Chondrocyte (in vitro differentiated cells): ENCODE data around the gene PCDH17. TPM values are rescaled to one million over a fixed set of nuclear protein-coding genes. Genes with fewer than 3 reads are reported as not detected.

ENCODE experiments used
- DNase-seq: peaks from one replicate; pipeline ENCODE4 v3.0.0; 2021; ENCODE audit warnings: mixed read lengths, low spot score
- H3K27ac Mint-ChIP-seq: one replicate; pipeline ENCODE4 v1.8.0; 2021; ENCODE audit warnings: mild to moderate bottlenecking, moderate library complexity, mixed read lengths; ENCODE audit not compliant: unreplicated experiment
- H3K27me3 Mint-ChIP-seq: 2 replicates; pipeline ENCODE4 v1.8.0; 2021; ENCODE audit warnings: low read depth, mixed read lengths
- H3K36me3 Mint-ChIP-seq: 2 replicates; pipeline ENCODE4 v1.8.0; 2021; ENCODE audit warnings: low read depth, mixed read lengths
- H3K4me1 Mint-ChIP-seq: 2 replicates; pipeline ENCODE4 v1.8.0; 2021; ENCODE audit warnings: low read depth, mild to moderate bottlenecking, mixed read lengths
- H3K4me3 Mint-ChIP-seq: one replicate; pipeline ENCODE4 v1.8.0; 2021; ENCODE audit warnings: mild to moderate bottlenecking, moderate library complexity, mixed read lengths; ENCODE audit not compliant: unreplicated experiment
- H3K9me3 Mint-ChIP-seq: 2 replicates; pipeline ENCODE4 v1.8.0; 2021; ENCODE audit warnings: low read depth, mixed read lengths
- total RNA-seq: library from RNA; stranded (reverse); gene quantifications from 3 replicates; pipeline ENCODE4 v1.2.1, GENCODE V29; 2021
- TF ChIP-seq, protein P1 (sequence below): fragments of 200-600 bp; sonication (generic); IDR thresholded peaks from 2 replicates; pipeline ENCODE4 v1.5.0; 2021; ENCODE audit warnings: antibody characterized with exemption, mild to moderate bottlenecking, moderate library complexity

PCDH17 gene
- total RNA-seq, 1 donor from 2014 or later = 0.32 TPM

DNA sequence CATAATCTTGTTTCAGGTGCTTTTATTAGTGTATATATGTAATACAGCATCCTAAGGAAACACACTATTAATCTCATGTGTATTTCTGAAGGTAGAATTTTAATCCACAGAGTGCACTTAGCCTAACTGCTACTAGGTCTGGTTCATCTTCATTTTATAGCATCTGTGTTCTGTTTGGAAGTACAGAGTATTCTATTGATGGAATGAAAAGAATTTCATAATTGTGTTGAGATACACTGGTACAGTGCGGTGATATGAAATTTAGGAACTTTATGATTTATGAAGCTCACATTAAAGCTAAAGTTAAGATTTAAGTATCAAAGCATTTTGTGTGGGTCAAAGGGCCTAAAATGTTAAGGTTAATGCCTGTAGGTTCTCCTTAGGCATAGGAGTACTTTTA lies 6.0 kb downstream of the PCDH17 start:
- H3K9me3 Mint-ChIP-seq = no peaks in the 10 kb centered on the region
- TF ChIP-seq, protein P1, sequence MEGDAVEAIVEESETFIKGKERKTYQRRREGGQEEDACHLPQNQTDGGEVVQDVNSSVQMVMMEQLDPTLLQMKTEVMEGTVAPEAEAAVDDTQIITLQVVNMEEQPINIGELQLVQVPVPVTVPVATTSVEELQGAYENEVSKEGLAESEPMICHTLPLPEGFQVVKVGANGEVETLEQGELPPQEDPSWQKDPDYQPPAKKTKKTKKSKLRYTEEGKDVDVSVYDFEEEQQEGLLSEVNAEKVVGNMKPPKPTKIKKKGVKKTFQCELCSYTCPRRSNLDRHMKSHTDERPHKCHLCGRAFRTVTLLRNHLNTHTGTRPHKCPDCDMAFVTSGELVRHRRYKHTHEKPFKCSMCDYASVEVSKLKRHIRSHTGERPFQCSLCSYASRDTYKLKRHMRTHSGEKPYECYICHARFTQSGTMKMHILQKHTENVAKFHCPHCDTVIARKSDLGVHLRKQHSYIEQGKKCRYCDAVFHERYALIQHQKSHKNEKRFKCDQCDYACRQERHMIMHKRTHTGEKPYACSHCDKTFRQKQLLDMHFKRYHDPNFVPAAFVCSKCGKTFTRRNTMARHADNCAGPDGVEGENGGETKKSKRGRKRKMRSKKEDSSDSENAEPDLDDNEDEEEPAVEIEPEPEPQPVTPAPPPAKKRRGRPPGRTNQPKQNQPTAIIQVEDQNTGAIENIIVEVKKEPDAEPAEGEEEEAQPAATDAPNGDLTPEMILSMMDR = no peak
- H3K27me3 Mint-ChIP-seq = peaks cover 21% of the 10 kb centered on the region
- no peak for DNase-seq
- peaks cover 4% of the 10 kb centered on the region for H3K4me1 Mint-ChIP-seq
- no peaks in the 10 kb centered on the region for H3K36me3 Mint-ChIP-seq
- H3K27ac Mint-ChIP-seq = no peak overlapping the region
- H3K4me3 Mint-ChIP-seq = no peak overlapping the region

GRCh38 chr13:57638186-57638890 lies 6.8 kb downstream of the PCDH17 start:
- TF ChIP-seq, protein P1 = no peak
- H3K27ac Mint-ChIP-seq = no peak overlapping the region
- DNase-seq = no peak
- H3K9me3 Mint-ChIP-seq = no peaks in the 10 kb centered on the region
- H3K4me3 Mint-ChIP-seq = no peak overlapping the region
- no peaks in the 10 kb centered on the region for H3K4me1 Mint-ChIP-seq
- H3K36me3 Mint-ChIP-seq = no peaks in the 10 kb centered on the region
- H3K27me3 Mint-ChIP-seq = peaks cover 13% of the 10 kb centered on the region

DNA sequence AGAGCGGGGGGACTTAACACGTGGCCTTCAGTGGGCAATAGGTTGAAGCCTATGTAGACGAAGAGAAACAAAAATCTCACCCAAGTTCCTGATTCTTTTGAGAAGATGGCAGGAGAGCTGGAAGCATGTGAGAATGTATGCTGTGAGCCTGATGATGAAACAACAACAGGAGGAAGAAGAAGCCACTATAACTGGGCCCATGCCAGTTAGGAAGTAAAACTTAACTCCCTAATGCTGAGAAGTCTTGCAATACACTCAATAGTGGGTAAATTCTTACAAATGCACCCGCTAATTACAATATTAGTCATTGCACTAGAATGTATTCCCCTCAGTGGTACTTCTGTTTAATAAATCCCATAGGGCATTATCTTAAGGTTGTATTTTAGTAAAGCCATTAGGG lies 9.1 kb downstream of the PCDH17 start:
- H3K36me3 Mint-ChIP-seq = no peaks in the 10 kb centered on the region
- TF ChIP-seq, protein P1 = no peak
- no peak for DNase-seq

DNA sequence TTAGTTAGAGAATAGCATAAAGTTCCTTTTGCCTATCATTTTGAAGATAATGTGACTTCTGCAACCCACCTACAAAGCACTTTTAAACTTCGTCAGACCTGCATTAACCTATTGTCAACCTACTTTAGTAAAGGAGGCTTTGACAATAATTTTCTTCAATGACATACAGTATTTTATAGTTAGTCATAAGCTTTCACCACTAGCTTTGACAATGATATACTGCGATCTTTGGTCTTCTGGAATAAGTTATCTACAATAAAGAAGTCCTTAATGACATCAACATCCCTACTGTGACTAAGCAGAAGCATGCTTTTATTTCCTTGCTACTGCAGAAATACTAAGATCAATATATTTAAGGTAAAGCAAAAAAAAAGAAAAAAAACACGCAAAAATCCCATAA lies 9.5 kb downstream of the PCDH17 start:
- TF ChIP-seq, protein P1 = no peak
- Mint-ChIP-seq H3K9me3 (no peaks in the 10 kb centered on the region), H3K4me3 (no peak overlapping the region), H3K36me3 (no peaks in the 10 kb centered on the region), H3K27ac (no peak overlapping the region), H3K27me3 (peaks cover 1% of the 10 kb centered on the region), H3K4me1 (no peaks in the 10 kb centered on the region)
- DNase-seq = no peak

More for the DNA sequence above, 9.1 kb downstream of the PCDH17 start:
- no peaks in the 10 kb centered on the region for H3K4me1 Mint-ChIP-seq
- no peak overlapping the region for H3K27ac Mint-ChIP-seq
- no peaks in the 10 kb centered on the region for H3K9me3 Mint-ChIP-seq
- H3K4me3 Mint-ChIP-seq = no peak overlapping the region
- H3K27me3 Mint-ChIP-seq = peaks cover 3% of the 10 kb centered on the region

- no peak for DNase-seq
- Mint-ChIP-seq H3K4me3 (no peak overlapping the region), H3K4me1 (no peaks in the 10 kb centered on the region), H3K9me3 (no peaks in the 10 kb centered on the region), H3K27ac (no peak overlapping the region), H3K27me3 (no peaks in the 10 kb centered on the region), H3K36me3 (no peaks in the 10 kb centered on the region)
- TF ChIP-seq, protein P1 = no peak
Measured at GRCh38 chr13:57644106-57644505, 12.6 kb downstream of the PCDH17 start.
